ENCODE data around the gene ZBTB20. TPM values are rescaled to one million over a fixed set of nuclear protein-coding genes. Genes with fewer than 3 reads are reported as not detected.

Gene ZBTB20
- total and polyA plus RNA-seq, 7 donors = under 0.01 to 113 (median 58.6) TPM

GRCh38 chr3:115089481-115089880, 57.6 kb downstream of the ZBTB20 start:
- H3K9me3 ChIP-seq = no peaks in the 10 kb centered on the region
- peaks cover 0 to 55% (median 31%) of the 10 kb centered on the region in 4 donors for H3K4me1 ChIP-seq
- intact Hi-C loops (cut with DNase I) = no loop called here
- no peak for TF ChIP-seq POLR2AphosphoS5 (IDR thresholded peaks at IDR 0.05)
- TF ChIP-seq POLR2A (IDR thresholded peaks at IDR 0.05) = no peak
- no peak for TF ChIP-seq EP300 (IDR thresholded peaks at IDR 0.05)
- TF ChIP-seq, protein P1, sequence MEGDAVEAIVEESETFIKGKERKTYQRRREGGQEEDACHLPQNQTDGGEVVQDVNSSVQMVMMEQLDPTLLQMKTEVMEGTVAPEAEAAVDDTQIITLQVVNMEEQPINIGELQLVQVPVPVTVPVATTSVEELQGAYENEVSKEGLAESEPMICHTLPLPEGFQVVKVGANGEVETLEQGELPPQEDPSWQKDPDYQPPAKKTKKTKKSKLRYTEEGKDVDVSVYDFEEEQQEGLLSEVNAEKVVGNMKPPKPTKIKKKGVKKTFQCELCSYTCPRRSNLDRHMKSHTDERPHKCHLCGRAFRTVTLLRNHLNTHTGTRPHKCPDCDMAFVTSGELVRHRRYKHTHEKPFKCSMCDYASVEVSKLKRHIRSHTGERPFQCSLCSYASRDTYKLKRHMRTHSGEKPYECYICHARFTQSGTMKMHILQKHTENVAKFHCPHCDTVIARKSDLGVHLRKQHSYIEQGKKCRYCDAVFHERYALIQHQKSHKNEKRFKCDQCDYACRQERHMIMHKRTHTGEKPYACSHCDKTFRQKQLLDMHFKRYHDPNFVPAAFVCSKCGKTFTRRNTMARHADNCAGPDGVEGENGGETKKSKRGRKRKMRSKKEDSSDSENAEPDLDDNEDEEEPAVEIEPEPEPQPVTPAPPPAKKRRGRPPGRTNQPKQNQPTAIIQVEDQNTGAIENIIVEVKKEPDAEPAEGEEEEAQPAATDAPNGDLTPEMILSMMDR (IDR thresholded peaks at IDR 0.05) = no peak
- no peak for DNase-seq
- no peak overlapping the region for H3K4me3 ChIP-seq
- no peak overlapping the region for H3K27ac ChIP-seq
- no peaks in the 10 kb centered on the region for H3K36me3 ChIP-seq
- no peaks in the 10 kb centered on the region for H3K27me3 ChIP-seq
- 91 to 94% methylated on average over 2 of the region's 2 CpGs for WGBS, 2 donors

GRCh38 chr3:115087512-115087911, 59.6 kb downstream of the ZBTB20 start:
- no peak overlapping the region for H3K27ac ChIP-seq
- no peaks in the 10 kb centered on the region for H3K27me3 ChIP-seq
- DNase-seq = no peak
- no peaks in the 10 kb centered on the region for H3K9me3 ChIP-seq
- TF ChIP-seq, protein P1 (IDR thresholded peaks at IDR 0.05) = no peak
- TF ChIP-seq EP300 (IDR thresholded peaks at IDR 0.05) = no peak
- no peak for TF ChIP-seq POLR2AphosphoS5 (IDR thresholded peaks at IDR 0.05)
- no peak for TF ChIP-seq POLR2A (IDR thresholded peaks at IDR 0.05)
- WGBS, 2 donors = 68 to 78% methylated on average over 1 of the region's 1 CpG
- intact Hi-C loops (cut with DNase I) = no loop called here
- no peaks in the 10 kb centered on the region for H3K36me3 ChIP-seq
- peaks cover 0 to 50% (median 24%) of the 10 kb centered on the region in 4 donors for H3K4me1 ChIP-seq
- no peak overlapping the region for H3K4me3 ChIP-seq

DNA sequence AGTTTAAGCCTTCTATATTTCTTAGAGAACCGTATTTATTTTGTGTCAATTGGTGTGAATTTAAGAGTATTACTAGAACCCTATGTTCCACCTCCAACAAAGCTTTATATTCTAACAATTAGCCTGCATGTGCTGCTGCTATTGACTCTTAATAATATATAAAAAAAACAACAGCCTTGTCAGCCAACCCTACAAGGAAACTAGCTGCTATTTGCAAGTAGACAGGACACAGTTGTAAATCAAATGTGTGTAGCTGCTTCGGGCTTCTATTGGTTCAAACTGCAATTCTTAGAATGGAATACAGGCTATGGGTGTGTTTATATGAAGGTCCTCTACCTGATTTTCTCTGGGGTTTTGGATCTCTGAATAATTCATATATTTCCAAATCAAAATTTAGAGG, 60.7 kb downstream of the ZBTB20 start:
- no peaks in the 10 kb centered on the region for H3K36me3 ChIP-seq
- peaks cover 0 to 48% (median 15%) of the 10 kb centered on the region in 4 donors for H3K4me1 ChIP-seq
- H3K9me3 ChIP-seq = no peaks in the 10 kb centered on the region
- 58 to 71% methylated on average over 2 of the region's 2 CpGs for WGBS, 2 donors
- intact Hi-C loops (cut with DNase I) = no loop called here
- no peak overlapping the region for H3K4me3 ChIP-seq
- no peak for DNase-seq
- no peak overlapping the region for H3K27ac ChIP-seq
- no peaks in the 10 kb centered on the region for H3K27me3 ChIP-seq
- TF ChIP-seq EP300 (IDR thresholded peaks at IDR 0.05) = no peak
- TF ChIP-seq, protein P1 (IDR thresholded peaks at IDR 0.05) = no peak
- TF ChIP-seq POLR2AphosphoS5 (IDR thresholded peaks at IDR 0.05) = no peak
- TF ChIP-seq POLR2A (IDR thresholded peaks at IDR 0.05) = no peak

DNA sequence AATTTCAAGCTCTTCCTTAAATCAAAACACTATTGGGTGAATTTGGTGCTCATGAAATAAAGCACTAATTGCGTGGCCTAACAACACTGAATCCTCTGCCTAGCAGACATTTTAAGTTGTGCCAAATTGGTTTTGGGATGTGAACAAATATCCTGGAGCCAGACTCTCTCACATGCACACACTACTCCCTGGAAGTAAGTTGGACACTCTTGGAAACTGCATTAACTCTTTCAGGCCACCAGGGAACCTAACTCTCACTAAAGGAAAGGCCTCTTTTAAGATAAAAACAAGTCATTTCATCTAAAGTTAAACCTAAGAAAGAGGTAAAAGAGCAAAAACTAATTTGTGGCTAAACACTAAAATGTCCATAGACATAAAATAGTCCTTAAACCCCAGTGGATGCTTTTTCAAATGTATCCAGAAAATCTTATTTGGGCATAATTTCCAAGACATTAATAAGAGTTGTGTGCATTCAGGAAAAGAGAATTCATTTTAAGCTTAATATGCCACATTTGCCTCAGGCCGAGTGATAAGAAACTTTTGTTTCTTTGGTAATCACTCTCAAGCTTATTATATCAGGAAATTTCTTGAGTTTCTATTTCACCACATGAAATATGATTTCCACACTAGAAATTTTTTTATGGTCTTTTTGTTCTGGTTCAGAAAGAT, 61.8 kb downstream of the ZBTB20 start:
- no peak for DNase-seq
- Histone ChIP-seq H3K36me3 (no peaks in the 10 kb centered on the region), H3K4me3 (no peak overlapping the region), H3K27ac (no peak overlapping the region), H3K4me1 (peaks cover 0 to 48% (median 15%) of the 10 kb centered on the region in 4 donors), H3K27me3 (no peaks in the 10 kb centered on the region), H3K9me3 (no peaks in the 10 kb centered on the region)
- intact Hi-C loops (cut with DNase I) = no loop called here
- no peak for TF ChIP-seq EP300 (IDR thresholded peaks at IDR 0.05)
- no peak for TF ChIP-seq POLR2AphosphoS5 (IDR thresholded peaks at IDR 0.05)
- no peak for TF ChIP-seq POLR2A (IDR thresholded peaks at IDR 0.05)
- TF ChIP-seq, protein P1 (IDR thresholded peaks at IDR 0.05) = no peak
- 85 to 89% methylated on average over 2 of the region's 2 CpGs for WGBS, 2 donors

DNA sequence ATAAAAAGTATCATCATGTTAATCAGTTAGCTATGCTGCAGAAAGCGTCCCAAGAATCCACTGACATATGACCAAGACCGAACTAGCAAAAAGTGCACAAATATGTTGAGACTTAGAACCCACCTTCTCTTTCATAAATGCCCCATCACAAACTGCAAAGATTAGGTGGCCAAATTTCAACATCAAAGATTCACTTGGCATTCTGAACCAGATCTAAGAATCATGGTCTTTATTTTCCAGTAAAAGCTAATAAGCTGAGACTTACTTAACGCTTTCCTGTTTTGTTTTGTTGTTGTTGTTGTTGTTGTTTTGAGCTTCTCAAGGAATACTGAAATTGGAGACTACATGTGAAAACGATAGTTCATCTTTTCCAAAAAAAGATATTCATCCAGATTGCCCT, 62.4 kb downstream of the ZBTB20 start:
- Histone ChIP-seq H3K4me3 (no peak overlapping the region), H3K4me1 (peaks cover 0 to 48% (median 15%) of the 10 kb centered on the region in 4 donors), H3K27ac (no peak overlapping the region), H3K9me3 (no peaks in the 10 kb centered on the region), H3K36me3 (no peaks in the 10 kb centered on the region), H3K27me3 (no peaks in the 10 kb centered on the region)
- TF ChIP-seq EP300 (IDR thresholded peaks at IDR 0.05) (no peak), POLR2A (IDR thresholded peaks at IDR 0.05) (no peak), POLR2AphosphoS5 (IDR thresholded peaks at IDR 0.05) (no peak)
- TF ChIP-seq, protein P1 (IDR thresholded peaks at IDR 0.05) = no peak
- 91 to 93% methylated on average over 4 of the region's 4 CpGs for WGBS, 2 donors
- DNase-seq = no peak
- intact Hi-C loops (cut with DNase I) = no loop called here
